Amygdala (tissue), 56 donors: Measurements from ENCODE around the gene B3GALNT2.
"Not testable (repeated sequence)": the region's sequence is repeated elsewhere in the genome, so short reads cannot be mapped to it uniquely, and the experiment has no call there.

Source experiments
- DNase-seq, 56 donors: peaks; one replicate each; lab custom pipeline; 2025; lab: John Stamatoyannopoulos, UW

The B3GALNT2 gene

GRCh38 chr1:235504494-235505222 is 406 bp upstream of the B3GALNT2 start:
- peak; percentile 90 to 100 (median 98) for DNase-seq

- peak in 38 of 56 donors; percentile 12 to 77 (median 42) for DNase-seq
Observed at GRCh38 chr1:235503403-235504121, 690 bp downstream of the B3GALNT2 start.

GRCh38 chr1:235502601-235503402 is 1.4 kb downstream of the B3GALNT2 start:
- DNase-seq = no peak

- no peak for DNase-seq
Observed at GRCh38 chr1:235500971-235501540, 3.2 kb downstream of the B3GALNT2 start.

GRCh38 chr1:235495551-235495950 is 8.7 kb downstream of the B3GALNT2 start:
- DNase-seq = no peak

GRCh38 chr1:235495030-235495429 is 9.2 kb downstream of the B3GALNT2 start:
- no peak for DNase-seq

- no peak for DNase-seq
Observed at GRCh38 chr1:235494531-235494930, 9.7 kb downstream of the B3GALNT2 start.

GRCh38 chr1:235491644-235492043 is 12.6 kb downstream of the B3GALNT2 start:
- DNase-seq = no peak

- DNase-seq = no peak
Observed at GRCh38 chr1:235486321-235486720, 17.9 kb downstream of the B3GALNT2 start.

GRCh38 chr1:235485558-235485957 is 18.7 kb downstream of the B3GALNT2 start:
- no peak for DNase-seq

GRCh38 chr1:235483090-235483489 is 21.2 kb downstream of the B3GALNT2 start:
- DNase-seq = no peak

- no peak for DNase-seq
Observed at GRCh38 chr1:235473806-235474205, 30.4 kb downstream of the B3GALNT2 start.

- no peak for DNase-seq
Observed at GRCh38 chr1:235470741-235471439, 33.4 kb downstream of the B3GALNT2 start.

GRCh38 chr1:235469897-235470296 is 34.4 kb downstream of the B3GALNT2 start:
- DNase-seq = not testable (repeated sequence)

GRCh38 chr1:235468970-235469369 is 35.3 kb downstream of the B3GALNT2 start:
- DNase-seq = no peak

GRCh38 chr1:235468004-235468403 is 36.2 kb downstream of the B3GALNT2 start:
- no peak for DNase-seq

- DNase-seq = no peak
Observed at GRCh38 chr1:235465066-235465465, 39.2 kb downstream of the B3GALNT2 start.

GRCh38 chr1:235462832-235463231 is 41.4 kb downstream of the B3GALNT2 start:
- not testable (repeated sequence) for DNase-seq

GRCh38 chr1:235461954-235462353 is 42.3 kb downstream of the B3GALNT2 start:
- no peak for DNase-seq

- no peak for DNase-seq
Observed at GRCh38 chr1:235460770-235461169, 43.5 kb downstream of the B3GALNT2 start.
